WTC11 (cell line): Measurements from ENCODE around the gene FAM136A. TPM values are rescaled to one million over a fixed set of nuclear protein-coding genes. Genes with fewer than 3 reads are reported as not detected.

Experiments
- ATAC-seq: fragments of 200-7000 bp; cut with Tn5 transposase; 2 replicates; pipeline ENCODE4 v1.10.0; 2021; ENCODE audit warnings: mild to moderate bottlenecking, moderate library complexity
- CTCF ChIA-PET: fragments of 300-600 bp; sonication (Branson Sonifier 250); formaldehyde crosslinking; loops from one replicate; lab custom pipeline; 2021; ENCODE audit warnings: antibody characterized with exemption; lab: Charles Lee
- POLR2A ChIA-PET: fragments of 350-600 bp; sonication (Branson Sonifier 250); formaldehyde crosslinking; loops from one replicate; lab custom pipeline; 2021; ENCODE audit warnings: antibody characterized with exemption; lab: Charles Lee
- DNase-seq: peaks from one replicate; pipeline ENCODE4 v3.0.0; 2021; ENCODE audit warnings: low spot score
- H3K27ac Mint-ChIP-seq: 2 replicates; pipeline ENCODE4 v1.8.0; 2021; ENCODE audit warnings: mixed read lengths
- H3K27me3 Mint-ChIP-seq: 2 replicates; pipeline ENCODE4 v1.8.0; 2021; ENCODE audit warnings: low read depth, mild to moderate bottlenecking, moderate library complexity, mixed read lengths
- H3K36me3 Mint-ChIP-seq: 2 replicates; pipeline ENCODE4 v1.8.0; 2021; ENCODE audit warnings: mixed read lengths
- H3K4me1 Mint-ChIP-seq: 2 replicates; pipeline ENCODE4 v1.8.0; 2022; ENCODE audit warnings: mixed read lengths
- H3K4me3 Mint-ChIP-seq: 2 replicates; pipeline ENCODE4 v1.8.0; 2021; ENCODE audit warnings: mild to moderate bottlenecking, moderate library complexity, mixed read lengths
- H3K9me3 Mint-ChIP-seq: 2 replicates; pipeline ENCODE4 v1.8.0; 2021; ENCODE audit warnings: mixed read lengths
- AFF4 ChIP-seq: sonication (generic); formaldehyde crosslinking; IDR thresholded peaks from 2 replicates; pipeline ENCODE4 v1.8.1; 2023; ENCODE audit warnings: mild to moderate bottlenecking, missing genetic modification reagents, borderline replicate concordance
- AR ChIP-seq: fragments of 250-450 bp; sonication (Bioruptor Pico); IDR thresholded peaks from 2 replicates; pipeline ENCODE4 v1.9.0; 2021; ENCODE audit warnings: mild to moderate bottlenecking
- ATF1 ChIP-seq: sonication (generic); formaldehyde crosslinking; IDR thresholded peaks from 2 replicates; pipeline ENCODE4 v1.8.1; 2023; ENCODE audit warnings: mild to moderate bottlenecking, moderate library complexity, missing genetic modification reagents
- ATF3 ChIP-seq: sonication (generic); formaldehyde crosslinking; conservative IDR thresholded peaks from 2 replicates; pipeline ENCODE4 v1.8.1; 2022; ENCODE audit warnings: mild to moderate bottlenecking, missing genetic modification reagents
- ERG ChIP-seq: fragments of 250-450 bp; sonication (Bioruptor Pico); IDR thresholded peaks from 2 replicates; pipeline ENCODE4 v1.8.0; 2021; ENCODE audit warnings: mild to moderate bottlenecking
- ESRRA ChIP-seq: sonication (generic); formaldehyde crosslinking; IDR thresholded peaks from 2 replicates; pipeline ENCODE4 v1.8.1; 2022; ENCODE audit warnings: mild to moderate bottlenecking, missing genetic modification reagents, borderline replicate concordance
- FOXP1 ChIP-seq: sonication (generic); formaldehyde crosslinking; IDR thresholded peaks from 2 replicates; pipeline ENCODE4 v1.8.0; 2022; ENCODE audit warnings: missing genetic modification reagents, mild to moderate bottlenecking, moderate library complexity, borderline replicate concordance
- MYBL2 ChIP-seq: sonication (generic); formaldehyde crosslinking; IDR thresholded peaks from 2 replicates; pipeline ENCODE4 v1.8.1; 2023; ENCODE audit warnings: mild to moderate bottlenecking, moderate library complexity, missing genetic modification reagents
- NFYB ChIP-seq: sonication (generic); formaldehyde crosslinking; conservative IDR thresholded peaks from 2 replicates; pipeline ENCODE4 v1.8.0; 2022; ENCODE audit warnings: low read depth, missing genetic modification reagents
- RELA ChIP-seq: sonication (generic); formaldehyde crosslinking; IDR thresholded peaks from 2 replicates; pipeline ENCODE4 v1.8.1; 2022; ENCODE audit warnings: missing genetic modification reagents, mild to moderate bottlenecking, borderline replicate concordance
- SP1 ChIP-seq: sonication (generic); formaldehyde crosslinking; conservative IDR thresholded peaks from 2 replicates; pipeline ENCODE4 v1.8.1; 2022; ENCODE audit warnings: missing genetic modification reagents
- ZNF219 ChIP-seq: sonication (generic); formaldehyde crosslinking; IDR thresholded peaks from 2 replicates; pipeline ENCODE4 v1.8.0; 2023; ENCODE audit warnings: missing genetic modification reagents, mild to moderate bottlenecking, borderline replicate concordance
- ZNF396 ChIP-seq: fragments of 250-450 bp; sonication (Bioruptor Pico); IDR thresholded peaks from 2 replicates; pipeline ENCODE4 v1.8.0; 2021; ENCODE audit warnings: mild to moderate bottlenecking, moderate library complexity, borderline replicate concordance
- ZNF416 ChIP-seq: fragments of 250-450 bp; sonication (Bioruptor Pico); IDR thresholded peaks from 2 replicates; pipeline ENCODE4 v1.9.0; 2021; ENCODE audit warnings: mild to moderate bottlenecking, inconsistent platforms
- ZNF425 ChIP-seq: fragments of 250-450 bp; sonication (Bioruptor Pico); conservative IDR thresholded peaks from 2 replicates; pipeline ENCODE4 v1.9.0; 2021; ENCODE audit warnings: mild to moderate bottlenecking
- ZNF532 ChIP-seq: fragments of 250-450 bp; sonication (Bioruptor Pico); IDR thresholded peaks from 2 replicates; pipeline ENCODE4 v1.9.0; 2021; ENCODE audit warnings: mild to moderate bottlenecking, borderline replicate concordance
- total RNA-seq: library from RNA; stranded (reverse); gene quantifications from 3 replicates; pipeline ENCODE4 v1.2.3, GENCODE V29; 2021
- TF ChIP-seq, protein P1 (sequence below): sonication (generic); formaldehyde crosslinking; IDR thresholded peaks from 2 replicates; pipeline ENCODE4 v1.8.1; 2022; ENCODE audit warnings: missing genetic modification reagents, borderline replicate concordance
- TF ChIP-seq, protein P2 (sequence below): sonication (generic); formaldehyde crosslinking; conservative IDR thresholded peaks from 2 replicates; pipeline ENCODE4 v1.8.1; 2023; ENCODE audit warnings: mild to moderate bottlenecking, low read depth, missing genetic modification reagents, moderate library complexity

The FAM136A gene
- total RNA-seq, 1 experiment from 2014 or later: 83.9 TPM

DNA sequence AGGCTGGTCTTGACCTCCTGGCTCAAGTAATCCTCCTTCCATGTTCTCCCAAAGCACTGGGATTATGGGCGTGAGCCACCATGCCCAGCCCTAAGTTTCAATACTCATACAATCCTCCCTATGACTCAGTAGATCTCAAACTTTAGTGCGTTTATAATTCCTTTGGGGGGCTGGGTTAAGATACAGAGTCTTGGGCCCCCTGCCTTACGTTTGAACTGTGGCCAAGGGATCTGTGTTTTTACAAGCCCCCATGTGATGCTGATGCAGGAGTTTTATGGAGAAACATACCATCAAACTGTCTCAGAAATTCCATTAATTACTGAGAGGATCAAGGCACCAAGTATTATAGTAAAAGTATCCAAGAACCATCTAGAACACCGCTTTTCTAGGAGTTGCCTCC, 38.2 kb upstream of the FAM136A start:
- peaks cover 53% of the 10 kb centered on the region for H3K27me3 Mint-ChIP-seq
- ChIA-PET CTCF (interaction anchor here (0.7 to 3.3 kb wide), 4 partner anchors 11 to 305 kb away, joined by 3 to 31 read pairs (median 4); no protein-coding TSS in a partner anchor), POLR2A (no interaction called here)
- no peaks in the 10 kb centered on the region for H3K36me3 Mint-ChIP-seq
- no peak overlapping the region for H3K4me3 Mint-ChIP-seq
- TF ChIP-seq ZNF532 (CRISPR knock-in tag) (no peak), AR (CRISPR knock-in tag) (no peak), SP1 (no peak), AFF4 (no peak), ATF1 (CRISPR knock-in tag) (no peak), NFYB (CRISPR knock-in tag) (no peak), FOXP1 (CRISPR knock-in tag) (no peak), ZNF219 (no peak), ZNF396 (CRISPR knock-in tag) (no peak), ERG (CRISPR knock-in tag) (no peak), RELA (CRISPR knock-in tag) (no peak), ZNF425 (no peak), ATF3 (CRISPR knock-in tag) (no peak), MYBL2 (CRISPR knock-in tag) (no peak), ESRRA (CRISPR knock-in tag) (no peak), ZNF416 (no peak)
- TF ChIP-seq, protein P1, sequence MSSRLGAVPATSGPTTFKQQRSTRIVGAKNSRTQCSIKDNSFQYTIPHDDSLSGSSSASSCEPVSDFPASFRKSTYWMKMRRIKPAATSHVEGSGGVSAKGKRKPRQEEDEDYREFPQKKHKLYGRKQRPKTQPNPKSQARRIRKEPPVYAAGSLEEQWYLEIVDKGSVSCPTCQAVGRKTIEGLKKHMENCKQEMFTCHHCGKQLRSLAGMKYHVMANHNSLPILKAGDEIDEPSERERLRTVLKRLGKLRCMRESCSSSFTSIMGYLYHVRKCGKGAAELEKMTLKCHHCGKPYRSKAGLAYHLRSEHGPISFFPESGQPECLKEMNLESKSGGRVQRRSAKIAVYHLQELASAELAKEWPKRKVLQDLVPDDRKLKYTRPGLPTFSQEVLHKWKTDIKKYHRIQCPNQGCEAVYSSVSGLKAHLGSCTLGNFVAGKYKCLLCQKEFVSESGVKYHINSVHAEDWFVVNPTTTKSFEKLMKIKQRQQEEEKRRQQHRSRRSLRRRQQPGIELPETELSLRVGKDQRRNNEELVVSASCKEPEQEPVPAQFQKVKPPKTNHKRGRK: no peak
- TF ChIP-seq, protein P2, sequence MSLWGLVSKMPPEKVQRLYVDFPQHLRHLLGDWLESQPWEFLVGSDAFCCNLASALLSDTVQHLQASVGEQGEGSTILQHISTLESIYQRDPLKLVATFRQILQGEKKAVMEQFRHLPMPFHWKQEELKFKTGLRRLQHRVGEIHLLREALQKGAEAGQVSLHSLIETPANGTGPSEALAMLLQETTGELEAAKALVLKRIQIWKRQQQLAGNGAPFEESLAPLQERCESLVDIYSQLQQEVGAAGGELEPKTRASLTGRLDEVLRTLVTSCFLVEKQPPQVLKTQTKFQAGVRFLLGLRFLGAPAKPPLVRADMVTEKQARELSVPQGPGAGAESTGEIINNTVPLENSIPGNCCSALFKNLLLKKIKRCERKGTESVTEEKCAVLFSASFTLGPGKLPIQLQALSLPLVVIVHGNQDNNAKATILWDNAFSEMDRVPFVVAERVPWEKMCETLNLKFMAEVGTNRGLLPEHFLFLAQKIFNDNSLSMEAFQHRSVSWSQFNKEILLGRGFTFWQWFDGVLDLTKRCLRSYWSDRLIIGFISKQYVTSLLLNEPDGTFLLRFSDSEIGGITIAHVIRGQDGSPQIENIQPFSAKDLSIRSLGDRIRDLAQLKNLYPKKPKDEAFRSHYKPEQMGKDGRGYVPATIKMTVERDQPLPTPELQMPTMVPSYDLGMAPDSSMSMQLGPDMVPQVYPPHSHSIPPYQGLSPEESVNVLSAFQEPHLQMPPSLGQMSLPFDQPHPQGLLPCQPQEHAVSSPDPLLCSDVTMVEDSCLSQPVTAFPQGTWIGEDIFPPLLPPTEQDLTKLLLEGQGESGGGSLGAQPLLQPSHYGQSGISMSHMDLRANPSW: no peak
- H3K4me1 Mint-ChIP-seq: no peaks in the 10 kb centered on the region
- ATAC-seq: no peak
- no peak for DNase-seq
- H3K9me3 Mint-ChIP-seq: no peaks in the 10 kb centered on the region
- H3K27ac Mint-ChIP-seq: no peak overlapping the region
